GM21390 (cell line): ENCODE results near the gene IPMK.

Experiments used
- ATAC-seq: cut with Tn5 transposase; IDR thresholded peaks from one replicate; pipeline ENCODE4 v1.9.1; 2021; ENCODE audit not compliant: unreplicated experiment

Gene IPMK

DNA sequence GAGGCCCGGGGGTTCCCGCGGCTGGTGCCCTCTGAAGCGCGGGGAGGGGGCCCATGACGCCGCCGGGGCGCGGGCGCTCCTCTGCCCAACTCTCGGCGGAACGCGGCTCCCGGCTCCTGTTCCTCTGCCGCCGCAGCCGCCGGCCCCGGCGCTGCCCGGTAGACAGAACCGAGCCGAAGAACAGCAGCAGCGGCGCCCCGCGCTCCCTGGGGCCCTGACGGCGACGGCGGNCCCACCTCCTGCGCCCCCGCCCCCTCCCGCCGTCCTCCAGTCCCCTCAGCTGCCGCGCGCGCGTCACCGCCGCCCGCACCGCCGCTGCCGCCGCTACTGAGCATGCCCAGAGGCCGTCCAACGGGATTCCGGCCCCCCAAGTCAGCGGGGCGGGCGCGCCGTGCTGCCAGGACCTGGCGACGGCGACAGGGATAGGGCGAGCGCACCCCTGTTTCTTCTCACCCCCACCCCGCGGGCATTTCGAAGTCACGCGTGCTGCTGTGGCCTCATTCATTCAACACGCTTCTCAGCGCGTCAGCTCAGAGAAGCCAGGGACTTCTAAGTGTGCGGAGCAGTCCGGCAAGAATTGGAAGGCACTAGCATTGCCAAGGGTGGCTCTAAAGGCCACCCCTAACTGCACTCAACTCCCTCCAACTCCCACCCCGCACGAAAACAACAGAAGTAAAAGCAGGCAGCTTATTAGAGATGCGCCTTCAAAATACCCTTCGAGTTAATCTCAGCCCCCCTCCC, at the start of gene IPMK:
TSS of gene IPMK (minus strand) at position 182 of the 741 bp plus-strand sequence. CDS start 283 bp downstream, outside the sequence.
- ATAC-seq, result peak; percentile 54

DNA sequence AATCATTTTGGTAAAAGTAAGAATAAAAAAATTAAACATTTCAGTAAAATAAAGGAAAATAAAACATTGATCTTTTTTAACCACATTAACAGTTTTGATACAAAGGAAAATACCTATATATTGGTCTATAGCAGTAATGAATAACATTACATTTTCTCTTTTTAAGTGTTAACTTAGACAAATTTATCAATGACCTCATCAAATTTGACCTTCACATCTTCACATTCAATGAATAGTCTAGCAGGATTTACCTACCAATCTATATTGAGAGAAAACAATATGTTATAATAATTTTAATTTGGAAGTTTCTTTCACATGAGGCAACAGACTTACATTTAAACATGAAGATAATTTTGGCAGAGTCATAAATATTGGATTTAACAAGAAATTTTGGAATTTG, 49.2 kb upstream of the IPMK start:
- no peak for ATAC-seq

DNA sequence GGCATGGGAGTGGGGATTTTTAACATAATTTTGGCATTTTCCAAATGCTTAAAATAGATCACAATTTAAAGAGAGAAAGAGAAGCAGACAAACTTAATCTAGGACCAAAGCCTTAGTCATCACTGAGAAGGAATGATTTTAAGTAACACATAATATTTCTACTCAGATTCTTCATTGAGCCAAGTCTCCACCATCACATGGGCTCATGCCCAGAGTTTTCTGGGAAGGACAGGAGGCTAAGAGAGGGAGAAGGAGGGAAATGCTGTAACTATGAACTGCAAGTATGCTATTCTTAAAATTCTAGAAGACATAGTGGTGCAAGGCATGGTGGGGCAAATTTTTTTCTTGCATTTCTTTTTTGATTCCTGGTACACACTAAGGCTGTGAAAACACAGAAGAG, 43.3 kb upstream of the IPMK start:
- ATAC-seq, result no peak

- no peak for ATAC-seq
These were observed 40.0 kb upstream of the IPMK start for GRCh38 chr10:58307676-58308075.

- ATAC-seq, result no peak
These were observed 38.1 kb upstream of the IPMK start for GRCh38 chr10:58305821-58306220.

DNA sequence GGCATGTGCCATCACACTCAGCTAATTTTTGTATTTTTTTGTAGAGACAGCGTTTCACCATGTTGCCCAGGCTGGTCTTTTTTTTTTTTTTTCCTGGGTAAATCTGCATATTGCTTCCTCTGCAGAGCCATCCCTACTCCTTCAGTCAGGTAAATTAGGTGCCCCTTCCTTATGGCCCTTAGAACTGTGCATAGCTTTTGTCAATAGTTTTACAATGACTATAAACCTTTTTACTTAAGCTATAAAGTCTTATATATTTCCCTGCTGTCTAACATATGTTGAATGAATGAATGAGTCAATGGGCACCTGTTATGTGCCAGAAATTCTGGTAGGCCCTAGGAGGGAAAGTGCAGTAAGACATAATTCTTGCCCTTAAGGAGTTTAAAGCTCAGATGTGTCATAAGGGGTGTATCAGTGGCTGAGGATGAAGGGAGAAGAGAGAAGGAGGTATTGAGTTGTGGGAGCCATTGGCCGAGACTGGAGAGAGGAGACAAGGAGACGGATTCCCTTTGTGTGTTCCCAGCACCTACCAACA, 36.5 kb upstream of the IPMK start:
- no peak for ATAC-seq

- no peak for ATAC-seq
These were observed 34.6 kb upstream of the IPMK start for GRCh38 chr10:58302254-58302653.

DNA sequence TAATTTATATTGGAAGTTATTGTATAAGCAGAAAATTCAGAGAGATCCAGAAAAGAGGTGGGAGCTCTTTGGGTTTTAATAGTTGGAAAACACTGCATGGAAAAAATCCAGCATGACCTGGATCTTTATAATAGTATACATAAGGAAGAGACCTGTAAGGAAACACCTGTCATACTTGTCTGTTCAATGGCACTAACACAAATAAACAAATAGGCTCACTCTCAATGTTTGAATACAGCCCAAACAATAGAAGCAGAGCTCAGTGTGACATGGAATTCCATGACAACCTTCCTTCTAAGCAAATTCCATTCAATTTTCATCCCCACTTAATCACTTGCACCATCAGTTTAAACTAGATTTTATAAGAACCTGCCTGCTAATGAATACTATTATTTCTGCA, 33.0 kb upstream of the IPMK start:
- ATAC-seq, result no peak

DNA sequence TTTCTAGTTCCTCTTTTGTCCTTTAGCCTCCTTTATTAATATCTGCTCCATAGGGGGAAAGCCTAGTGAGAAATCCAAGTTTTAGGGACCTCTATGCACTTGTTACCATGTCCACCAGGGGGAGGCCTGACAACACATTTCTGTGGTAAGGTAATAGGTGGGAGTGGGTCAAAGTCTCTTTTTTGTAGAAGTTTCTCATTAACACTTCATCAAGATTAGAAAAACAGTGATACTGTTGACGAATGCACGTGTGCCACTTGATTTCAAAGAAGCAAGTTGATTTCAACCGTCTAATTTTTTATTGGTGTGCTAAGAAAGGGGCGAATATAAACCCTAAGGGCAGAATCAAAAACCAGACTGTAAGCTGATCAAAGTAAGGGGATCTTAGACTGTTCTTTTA, 31.9 kb upstream of the IPMK start:
- ATAC-seq, result peak; percentile 87

DNA sequence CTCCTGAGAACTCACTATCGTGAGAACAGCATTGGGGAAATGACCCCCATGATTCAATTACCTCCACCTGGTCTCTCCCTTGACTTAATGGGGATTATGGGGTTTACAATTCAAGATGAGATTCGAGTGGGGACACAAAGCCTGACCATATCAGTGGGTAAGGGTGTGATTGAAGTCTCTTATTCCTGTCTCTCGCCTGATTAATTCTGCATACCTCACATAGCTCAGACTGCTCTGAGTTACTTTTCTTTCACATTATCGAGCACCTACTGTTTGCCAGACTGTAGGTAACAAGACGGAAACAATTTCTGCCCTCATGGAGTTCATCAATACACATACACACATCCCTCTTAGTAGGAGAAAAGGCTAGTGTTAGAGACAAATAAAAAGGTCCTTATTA, 26.3 kb upstream of the IPMK start:
- ATAC-seq, result no peak

GRCh38 chr10:58291538-58292174, 24.0 kb upstream of the IPMK start:
- ATAC-seq, result peak; percentile 89

- peak; percentile 99 for ATAC-seq
These were observed 14.9 kb upstream of the IPMK start for GRCh38 chr10:58282615-58283014.

DNA sequence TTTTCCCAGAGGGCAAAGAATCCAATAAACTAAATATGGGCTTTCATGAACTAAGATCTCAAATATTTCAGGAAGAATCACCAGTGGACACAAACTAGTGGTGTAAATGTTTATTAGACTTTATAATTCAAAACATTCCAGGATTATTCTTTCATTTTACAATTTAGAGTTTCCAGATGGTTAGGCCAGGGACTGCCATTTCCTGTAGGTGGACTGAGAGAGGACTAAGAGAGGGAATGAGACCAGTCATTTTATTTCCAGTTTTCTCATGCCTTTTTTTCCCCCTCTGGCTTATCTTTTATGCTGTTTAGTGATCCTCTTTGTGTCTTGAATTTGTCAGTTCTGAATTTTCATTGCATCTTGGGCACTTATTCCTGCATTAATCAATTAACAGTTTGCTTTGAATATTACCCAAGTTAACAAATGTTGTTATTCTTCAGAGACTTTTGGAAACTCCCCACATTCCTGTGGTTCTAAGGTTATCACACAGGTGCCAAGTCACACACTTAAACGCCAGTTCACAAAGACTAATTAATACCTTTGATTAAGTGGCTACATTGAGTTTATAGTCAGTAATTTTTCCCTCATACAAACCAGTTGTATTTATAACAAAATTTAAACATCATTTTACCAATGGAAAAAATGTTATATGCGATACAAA, 13.5 kb upstream of the IPMK start:
- ATAC-seq, result no peak

- ATAC-seq, result no peak
These were observed 12.8 kb upstream of the IPMK start for GRCh38 chr10:58280477-58280876.

DNA sequence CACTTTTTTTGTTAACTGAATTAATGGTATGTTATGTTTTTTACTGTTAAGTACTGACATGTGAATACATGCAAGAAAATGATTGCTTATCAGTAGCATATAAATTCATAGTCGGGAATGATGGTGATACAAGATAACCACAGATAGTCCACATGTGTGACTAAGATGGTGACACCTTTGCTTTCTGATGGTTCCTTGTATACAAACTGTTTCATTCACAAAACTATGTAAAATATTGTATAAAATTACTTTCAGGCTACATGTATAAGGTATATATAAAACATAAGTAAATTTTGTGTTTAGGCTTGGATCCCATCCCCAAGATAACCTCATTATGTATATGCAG, 11.2 kb upstream of the IPMK start:
- no peak for ATAC-seq

- no peak for ATAC-seq
These were observed 10.7 kb upstream of the IPMK start for GRCh38 chr10:58278274-58278961.

GRCh38 chr10:58275908-58276307, 8.2 kb upstream of the IPMK start:
- no peak for ATAC-seq

DNA sequence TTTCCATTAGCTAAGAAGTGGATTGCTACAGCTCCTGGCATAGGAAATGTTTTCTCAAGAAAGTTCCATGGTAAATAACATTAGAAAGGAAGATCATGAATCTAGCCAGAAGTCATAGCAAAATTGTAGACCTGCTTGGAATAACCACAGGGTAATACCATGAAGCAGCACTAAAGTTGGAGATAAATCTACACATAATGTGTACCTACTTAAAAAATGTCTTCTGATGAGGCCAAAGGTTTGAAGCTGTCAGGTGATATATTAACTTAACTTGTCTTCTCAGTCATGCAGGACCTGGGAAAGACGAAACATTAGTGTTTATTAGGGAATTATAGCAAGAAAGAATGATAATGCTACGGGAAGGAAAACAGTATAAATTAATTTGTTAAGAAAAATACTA, 7.6 kb upstream of the IPMK start:
- ATAC-seq, result no peak

DNA sequence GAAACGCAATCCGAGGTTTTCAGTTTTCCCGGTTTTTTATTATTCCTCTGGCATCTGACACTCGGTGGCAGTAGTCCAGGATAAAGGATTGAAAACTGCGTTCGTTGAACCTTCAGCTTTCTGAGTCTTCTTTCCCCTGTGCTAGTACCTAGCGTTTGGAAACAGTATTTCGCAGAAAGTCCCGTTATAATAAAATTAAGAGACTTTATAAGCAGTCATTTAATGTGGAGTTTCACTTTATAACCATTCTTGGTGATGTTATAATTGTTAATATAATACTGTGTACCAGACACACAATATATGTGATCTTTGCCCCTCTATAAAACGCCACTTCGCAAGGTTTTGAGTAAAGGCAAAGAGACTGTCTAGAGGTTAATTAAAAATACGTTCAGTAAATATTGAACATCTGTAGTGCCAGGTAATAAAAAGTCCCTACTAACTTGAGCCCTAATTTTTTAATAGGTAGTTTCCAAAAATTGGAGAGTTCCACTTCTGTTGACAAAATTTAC, 2.1 kb upstream of the IPMK start:
- no peak for ATAC-seq

DNA sequence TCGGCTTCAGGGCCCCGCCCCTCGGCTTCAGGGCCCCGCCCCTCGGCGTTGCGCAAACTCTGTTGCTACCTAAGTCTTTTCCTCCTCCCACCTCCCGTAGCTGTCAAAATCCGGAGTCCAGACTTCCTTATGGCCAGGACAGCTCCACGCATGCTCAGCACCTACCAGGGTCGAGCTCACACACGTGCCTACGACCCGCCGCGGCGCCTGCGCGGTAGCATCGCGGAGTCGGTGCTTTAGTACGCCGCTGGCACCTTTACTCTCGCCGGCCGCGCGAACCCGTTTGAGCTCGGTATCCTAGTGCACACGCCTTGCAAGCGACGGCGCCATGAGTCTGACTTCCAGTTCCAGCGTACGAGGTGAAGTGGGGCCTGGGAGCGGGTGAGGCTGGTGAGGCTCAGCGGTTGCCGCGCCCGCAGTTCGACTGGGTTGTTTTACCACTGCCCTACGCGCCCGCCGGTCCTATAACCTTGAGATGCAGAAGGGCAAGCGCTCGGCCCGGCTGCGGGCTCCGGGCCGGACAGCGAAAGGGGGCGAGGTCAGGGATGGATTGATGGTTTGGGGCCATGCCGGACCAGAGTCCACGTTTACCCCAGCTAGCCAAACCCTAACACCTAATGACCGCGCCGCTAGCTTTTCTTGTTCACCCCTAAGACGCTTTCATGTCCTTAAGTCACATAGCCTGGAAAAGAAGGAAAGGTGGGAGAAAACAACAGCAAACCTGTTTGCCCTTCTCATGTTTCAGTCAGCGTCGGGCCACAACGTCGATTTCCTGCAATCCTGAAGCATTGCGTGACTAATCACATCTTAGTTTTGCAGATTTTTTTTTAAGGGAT, 1.5 kb upstream of the IPMK start, which contains the start of gene CISD1:
TSS of gene CISD1 (plus strand) at position 217 of the 836 bp plus-strand sequence. CDS start at position 329, 112 bp downstream.
- peak; percentile 58 for ATAC-seq
